K562 (cell line): ENCODE results near the gene BPHL. TPM values are rescaled to one million over a fixed set of nuclear protein-coding genes. Genes with fewer than 3 reads are reported as not detected.

Experiments used
- ATAC-seq: fragments of 200-7000 bp; cut with Tn5 transposase; 3 replicates; pipeline ENCODE4 v1.9.1; 2020; ENCODE audit warnings: moderate library complexity
- BruUV-seq: library from RNA; stranded (reverse); fragments of 400-500 nt; replicated peaks from 2 replicates; lab custom pipeline; 2021; lab: Mats Ljungman, UMichigan
- CTCF ChIA-PET: fragments of 300-600 bp; formaldehyde crosslinking; extraction: SDS; loops from one replicate; lab custom pipeline; 2021; ENCODE audit warnings: low intra/inter-chr PET ratio; lab: Yijun Ruan, JAX
- POLR2A ChIA-PET: fragments of 300-600, 350-650 bp; sonication (Branson Sonifier 250); formaldehyde crosslinking; extraction: SDS; loops from one replicate; lab custom pipeline; 2021; ENCODE audit warnings: antibody characterized with exemption, inconsistent platforms; lab: Yijun Ruan, JAX
- DNase-seq, 4 experiments: peaks; one replicate each; pipeline versions ENCODE4 v3.0.0 to v3.0.0-alpha.2; 2011 to 2018; ENCODE audit warnings: low spot score in 3 of 4, mixed read lengths in 3 of 4; ENCODE audit errors: extremely low read depth in 1 of 4
- FAIRE-seq: peaks from 2 replicates; lab custom pipeline; 2011; peaks lifted over from hg19 to GRCh38; lab: Jason Lieb, UNC
- H2AFZ ChIP-seq: 2 replicates; pipeline ENCODE4 v1.6.0; 2011; ENCODE audit warnings: low read depth, low read length, control low read depth, inconsistent platforms
- H3K27ac ChIP-seq: fragments of 200-600 bp; 3 replicates; pipeline ENCODE4 v1.8.0; 2011; ENCODE audit warnings: low read depth, mild to moderate bottlenecking, control low read depth, inconsistent platforms, low read length, moderate library complexity, mixed read lengths; ENCODE audit errors: extremely low read depth
- H3K27me3 ChIP-seq, 2 experiments: fragments of 300-600 bp in 1 of 2; 2 replicates in 1 of 2; 3 replicates in 1 of 2; pipeline versions ENCODE4 v1.6.0 to v1.8.0; 2011; ENCODE audit warnings: inconsistent platforms in 2 of 2, low read length in 2 of 2, mild to moderate bottlenecking in 1 of 2, mixed read lengths in 1 of 2, moderate library complexity in 1 of 2; ENCODE audit not compliant: control insufficient read depth in 2 of 2, insufficient read depth in 2 of 2
- H3K36me3 ChIP-seq: fragments of 300-600 bp; 3 replicates; pipeline ENCODE4 v1.8.0; 2011; ENCODE audit warnings: mild to moderate bottlenecking, low read length, inconsistent platforms; ENCODE audit not compliant: control insufficient read depth, insufficient read depth
- H3K4me1 ChIP-seq, 2 experiments: fragments of 200-600 bp in 1 of 2; replicated peaks in 1 of 2; 2 replicates in 1 of 2; 3 replicates in 1 of 2; pipeline versions ENCODE4 v1.5.1 to v1.8.0; 2011; ENCODE audit warnings: inconsistent platforms in 2 of 2, low read length in 2 of 2, mild to moderate bottlenecking in 1 of 2, mixed read lengths in 1 of 2, moderate library complexity in 1 of 2; ENCODE audit not compliant: control insufficient read depth in 2 of 2, insufficient read depth in 2 of 2
- H3K4me2 ChIP-seq: 2 replicates; pipeline ENCODE4 v1.6.1; 2011; ENCODE audit warnings: low read length, control low read depth, inconsistent platforms, mixed read lengths; ENCODE audit not compliant: insufficient read depth
- H3K4me3 ChIP-seq: fragments of 200-600 bp; sonication (generic), shearing (Covaris generic); 2 replicates; pipeline ENCODE4 v1.5.1; 2016; ENCODE audit warnings: control low read depth, inconsistent platforms
- H3K79me2 ChIP-seq: fragments of 200-600 bp; 3 replicates; pipeline ENCODE4 v1.8.0; 2011; ENCODE audit warnings: low read length, inconsistent platforms; ENCODE audit not compliant: control insufficient read depth, insufficient read depth
- H3K9ac ChIP-seq, 2 experiments: 2 replicates each; pipeline versions ENCODE4 v1.6.0 to v1.6.1; 2011; ENCODE audit warnings: low read depth in 2 of 2, low read length in 2 of 2, control low read depth in 1 of 2, inconsistent platforms in 1 of 2, mild to moderate bottlenecking in 1 of 2, mixed read lengths in 1 of 2; ENCODE audit not compliant: insufficient read depth in 1 of 2
- H3K9me1 ChIP-seq: one replicate; pipeline ENCODE4 v1.6.0; 2011; ENCODE audit warnings: inconsistent platforms, mild to moderate bottlenecking, low read length, moderate library complexity; ENCODE audit not compliant: control insufficient read depth, insufficient read depth
- H3K9me3 ChIP-seq: replicated peaks from 2 replicates; pipeline ENCODE4 v1.5.1; 2011; ENCODE audit warnings: low read depth, low read length, inconsistent platforms; ENCODE audit not compliant: control insufficient read depth, insufficient read depth
- H4K20me1 ChIP-seq: replicated peaks from 2 replicates; pipeline ENCODE4 v1.6.1; 2011; ENCODE audit warnings: low read length, inconsistent platforms, mixed read lengths; ENCODE audit not compliant: control insufficient read depth, insufficient read depth
- BHLHE40 ChIP-seq: IDR thresholded peaks from 2 replicates; pipeline ENCODE4 v1.6.1; 2011; ENCODE audit warnings: low read length, improper control_type of control experiment
- CTBP1 ChIP-seq: fragments of 450-650 bp; IDR thresholded peaks from 2 replicates; pipeline ENCODE4 v1.6.1; 2016; ENCODE audit warnings: borderline replicate concordance
- HDGF ChIP-seq: fragments of 450-650 bp; IDR thresholded peaks from 2 replicates; pipeline ENCODE4 v1.6.1; 2016
- MXI1 ChIP-seq: IDR thresholded peaks from 2 replicates; pipeline ENCODE4 v1.6.1; 2011; ENCODE audit warnings: low read depth, mild to moderate bottlenecking, improper control_type of control experiment, low read length
- NCOA6 ChIP-seq: fragments of 450-650 bp; IDR thresholded peaks from 2 replicates; pipeline ENCODE4 v1.6.1; 2017; ENCODE audit warnings: mild to moderate bottlenecking
- NFIC ChIP-seq: fragments of 450-650 bp; IDR thresholded peaks from 2 replicates; pipeline ENCODE4 v1.6.1; 2017; ENCODE audit warnings: mild to moderate bottlenecking, inconsistent platforms
- SIN3A ChIP-seq, 2 experiments: fragments of 150-350 bp in 1 of 2; IDR thresholded peaks; 2 replicates each; pipeline ENCODE4 v1.6.1; 2011 to 2016; ENCODE audit warnings: borderline replicate concordance in 2 of 2, low read depth in 2 of 2, low read length in 2 of 2, mild to moderate bottlenecking in 2 of 2, moderate library complexity in 2 of 2; ENCODE audit not compliant: control insufficient read depth in 1 of 2
- SMARCE1 ChIP-seq: fragments of 450-650 bp; IDR thresholded peaks from 2 replicates; pipeline ENCODE4 v1.7.1; 2016; ENCODE audit warnings: mild to moderate bottlenecking
- TGIF2 ChIP-seq: sonication (generic); formaldehyde crosslinking; IDR thresholded peaks from 2 replicates; pipeline ENCODE4 v1.8.1; 2022; ENCODE audit warnings: mild to moderate bottlenecking, missing genetic modification reagents, moderate library complexity
- ZNF12 ChIP-seq: sonication (generic); formaldehyde crosslinking; IDR thresholded peaks from 2 replicates; pipeline ENCODE4 v1.4.0; 2020; ENCODE audit warnings: mild to moderate bottlenecking, missing genetic modification reagents
- ZNF316 ChIP-seq: fragments of 450-650 bp; IDR thresholded peaks from 2 replicates; pipeline ENCODE4 v1.6.1; 2016
- WGBS: fragments of 100-300 bp; shearing (Covaris generic); methylation state at CpG from one replicate; pipeline ENCODE4 v1.1.6; 2016; ENCODE audit warnings: low coverage, mixed read lengths; ENCODE audit not compliant: insufficient coverage; ENCODE audit errors: missing lambda C conversion rate; 5-methylcytosine and 5-hydroxymethylcytosine counted together
- in situ Hi-C: fragments of 300-500 bp; cut with MboI; formaldehyde crosslinking; loops from 4 replicates; pipeline ENCODE4 v1.15.0; 2018; ENCODE audit warnings: inconsistent platforms, mixed read lengths
- intact Hi-C: fragments of 100-400 bp; cut with micrococcal nuclease; formaldehyde crosslinking; loops from 2 replicates; pipeline ENCODE4 v1.14.2; 2022
- polyA plus RNA-seq, 8 experiments: library from polyadenylated mRNA; depleted of rRNA in 4 of 8; stranded (reverse) in 5 of 8; unstranded in 3 of 8; fragments of >200 nt; fragmentation: Nextera tagmentation in 2 of 8; fragmentation: Illumina TruSeq in 1 of 8; extraction: Ambion mirVana in 2 of 8; extraction: Trizol in 1 of 8; gene quantifications; 2 replicates each; pipeline versions ENCODE4 v1.2.1 to v1.2.3, GENCODE V29; 2011 to 2014; ENCODE audit warnings: inconsistent platforms in 1 of 8, missing spikeins in 1 of 8
- total RNA-seq, 7 experiments: library from RNA; depleted of rRNA in 6 of 7; stranded (reverse); fragments of >200 nt in 6 of 7; fragmentation: Illumina TruSeq in 2 of 7; extraction: Trizol in 2 of 7; gene quantifications; 2 replicates each; pipeline versions ENCODE4 v1.2.1 to v1.2.3, GENCODE V29; 2011 to 2021; ENCODE audit warnings: low replicate concordance in 1 of 7
- TF ChIP-seq, protein P1 (sequence below): IDR thresholded peaks from 2 replicates; pipeline ENCODE4 v1.6.1; 2014; ENCODE audit warnings: antibody characterized with exemption
- TF ChIP-seq, protein P2 (sequence below): sonication (generic); formaldehyde crosslinking; IDR thresholded peaks from 2 replicates; pipeline ENCODE4 v1.8.0; 2022; ENCODE audit warnings: missing genetic modification reagents, mild to moderate bottlenecking, moderate library complexity, borderline replicate concordance
- TF ChIP-seq, protein P3 (sequence below): fragments of 450-650 bp; formaldehyde crosslinking; IDR thresholded peaks from 2 replicates; pipeline ENCODE4 v1.4.0; 2020; ENCODE audit warnings: mild to moderate bottlenecking, moderate library complexity

Gene BPHL
- total and polyA plus RNA-seq, 9 of the 15 experiments (the other 6 are each of a cell fraction or from before 2014, with no cell fraction given) = 3.5 to 17.4 (median 8.2) TPM

DNA sequence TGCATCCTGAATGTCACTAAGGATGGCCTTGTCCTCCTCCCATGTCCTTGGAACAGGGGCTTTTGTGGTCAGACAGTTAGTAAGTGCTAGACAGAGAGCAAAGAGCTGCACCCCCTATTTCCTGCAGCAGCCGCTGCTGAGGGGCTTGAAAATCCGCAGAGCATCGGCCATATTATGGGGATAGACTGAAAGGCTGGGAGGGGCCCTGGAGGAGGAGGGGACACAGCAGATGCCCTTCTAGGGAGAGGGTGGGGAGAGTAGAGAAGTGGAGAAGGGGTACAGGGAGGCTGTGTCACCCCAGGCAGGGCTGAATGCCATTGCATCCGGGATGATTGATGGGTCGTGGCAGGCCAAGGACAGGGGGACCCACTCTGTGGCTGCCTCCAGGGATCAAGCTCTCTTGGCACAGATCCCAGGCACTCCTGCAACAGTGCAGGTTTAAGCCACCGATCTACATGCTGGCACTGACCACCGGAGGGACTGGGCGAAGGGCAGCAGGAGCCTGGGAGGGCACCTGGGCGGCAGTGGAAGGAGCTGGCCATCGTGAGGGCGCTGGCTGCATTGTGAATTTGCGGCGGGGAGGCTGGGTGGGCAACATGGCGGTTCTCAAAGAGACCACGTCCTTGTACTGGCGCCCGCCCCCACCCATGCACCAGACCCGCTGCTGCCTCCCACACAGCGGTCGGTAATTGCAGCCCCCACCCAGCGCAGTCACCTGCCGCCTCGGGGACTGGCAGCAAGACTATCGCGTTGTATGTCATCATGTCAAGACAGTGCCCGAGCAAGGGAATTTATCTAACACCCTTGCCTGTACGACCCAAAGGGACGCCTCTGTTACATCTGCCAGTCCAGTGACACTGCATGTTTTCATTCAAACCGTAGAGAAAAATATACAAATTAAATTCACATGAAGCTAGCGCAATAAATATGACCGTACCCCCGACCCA lies 37.9 kb downstream of the BPHL start (continued):
- TF ChIP-seq ZNF316 (peak; percentile 22; the same call in 1 of the 2 replicates), SMARCE1 (peak; percentile 22; the same call in 1 of the 2 replicates), NFIC (0 out of 2 replicates have a peak, but pooled peaks have one; percentile 43), BHLHE40 (peak; percentile 45; the same call in 1 of the 2 replicates), ZNF12 (CRISPR knock-in tag) (0 out of 2 replicates have a peak, but pooled peaks have one; percentile 0)

DNA sequence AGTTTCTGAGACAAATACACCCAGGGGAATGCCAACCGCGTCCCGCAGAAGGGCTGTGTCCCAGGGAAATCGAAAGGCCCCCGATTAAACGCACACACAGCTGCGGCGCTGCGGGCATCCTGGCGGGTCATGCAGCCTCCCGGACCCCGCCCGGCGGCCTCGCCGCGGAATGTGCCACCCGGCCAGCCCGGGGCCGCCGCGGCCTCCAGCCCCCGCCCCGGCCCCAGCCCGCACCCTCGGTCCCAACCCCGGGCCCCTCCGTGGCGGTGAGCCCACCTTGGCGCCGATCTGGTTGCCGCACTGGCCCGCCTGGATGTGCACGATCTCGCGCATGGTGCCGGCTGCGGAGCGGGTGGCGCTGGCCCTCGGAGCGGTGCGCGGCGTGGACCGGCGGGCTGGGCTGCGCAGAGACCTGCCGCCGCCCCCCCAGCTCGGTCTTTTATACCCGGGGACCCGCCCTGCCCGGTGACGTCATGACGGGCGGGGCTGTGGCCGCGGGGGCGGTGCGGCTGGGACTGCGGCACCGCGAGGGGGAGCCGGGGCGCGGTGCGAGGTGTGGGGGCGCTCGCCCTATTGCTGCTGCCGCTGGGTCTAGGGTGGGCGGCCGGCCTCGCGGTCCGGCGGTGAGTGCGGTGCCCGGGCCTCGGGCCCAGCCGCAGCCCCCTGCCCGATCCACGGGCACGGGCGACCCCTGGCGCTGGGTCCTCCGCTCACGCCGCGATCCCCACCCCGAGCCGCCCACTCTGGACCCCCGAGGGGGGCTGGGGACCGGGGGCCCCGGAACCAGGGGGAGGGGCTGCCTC lies 38.8 kb downstream of the BPHL start, which contains the start of gene TUBB2A:
TUBB2A (minus strand) TSS at position 414 of the 803 bp plus-strand sequence; CDS start at position 333, 81 bp downstream.
- Histone ChIP-seq H3K4me3 (peak within 1 kb of the TSS; percentile 74), H3K4me1 (peaks cover 36 to 40% of the 10 kb centered on the region in 2 experiments), H4K20me1 (peaks cover 3% of the 10 kb centered on the region; the same call in 1 of the 2 replicates), H3K27ac (peak within 1 kb of the TSS; percentile 90), H2AFZ (peak within 1 kb of the TSS; percentile 78), H3K9me1 (no peaks in the 10 kb centered on the region), H3K79me2 (peaks cover 30% of the 10 kb centered on the region), H3K27me3 (no peaks in the 10 kb centered on the region), H3K9me3 (no peaks in the 10 kb centered on the region), H3K9ac (peak within 1 kb of the TSS; percentile 88 to 94), H3K36me3 (peaks cover 22% of the 10 kb centered on the region; the same call in 2 of the 3 replicates), H3K4me2 (peak within 1 kb of the TSS; percentile 92)
- DNase-seq (peak; percentile 93 to 99 (median 96)), ATAC-seq (peak; percentile 74), FAIRE-seq (no peak)
- intact Hi-C loops = no loop called here
- POLR2A ChIA-PET = interaction anchor here (0.6 to 4.5 kb wide), 33 partner anchors 9 to 407 kb away, joined by 3 to 38 read pairs (median 4); partner anchors contain the start of genes MYLK4, PSMG4 and RIPK1
- in situ Hi-C loops = no loop called here
- WGBS = under 1% methylated on average over 55 of the region's 95 CpGs
- CTCF ChIA-PET = interaction anchor here (0.6 to 1.0 kb wide), 3 partner anchors 31 to 82 kb away, joined by 3 to 6 read pairs (median 5); no protein-coding TSS in a partner anchor
- BruUV-seq = no TSS peak
- TF ChIP-seq, protein P1, sequence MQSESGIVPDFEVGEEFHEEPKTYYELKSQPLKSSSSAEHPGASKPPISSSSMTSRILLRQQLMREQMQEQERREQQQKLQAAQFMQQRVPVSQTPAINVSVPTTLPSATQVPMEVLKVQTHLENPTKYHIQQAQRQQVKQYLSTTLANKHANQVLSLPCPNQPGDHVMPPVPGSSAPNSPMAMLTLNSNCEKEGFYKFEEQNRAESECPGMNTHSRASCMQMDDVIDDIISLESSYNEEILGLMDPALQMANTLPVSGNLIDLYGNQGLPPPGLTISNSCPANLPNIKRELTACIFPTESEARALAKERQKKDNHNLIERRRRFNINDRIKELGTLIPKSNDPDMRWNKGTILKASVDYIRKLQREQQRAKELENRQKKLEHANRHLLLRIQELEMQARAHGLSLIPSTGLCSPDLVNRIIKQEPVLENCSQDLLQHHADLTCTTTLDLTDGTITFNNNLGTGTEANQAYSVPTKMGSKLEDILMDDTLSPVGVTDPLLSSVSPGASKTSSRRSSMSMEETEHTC = 0 out of 2 replicates have a peak, but pooled peaks have one; percentile 52
- peak; percentile 58; the same call in 1 of the 2 replicates for TF ChIP-seq MXI1
- TF ChIP-seq TGIF2 (CRISPR knock-in tag) = peak; percentile 94; the same call in 1 of the 2 replicates
- peak; percentile 94 for TF ChIP-seq CTBP1
- TF ChIP-seq, protein P2, sequence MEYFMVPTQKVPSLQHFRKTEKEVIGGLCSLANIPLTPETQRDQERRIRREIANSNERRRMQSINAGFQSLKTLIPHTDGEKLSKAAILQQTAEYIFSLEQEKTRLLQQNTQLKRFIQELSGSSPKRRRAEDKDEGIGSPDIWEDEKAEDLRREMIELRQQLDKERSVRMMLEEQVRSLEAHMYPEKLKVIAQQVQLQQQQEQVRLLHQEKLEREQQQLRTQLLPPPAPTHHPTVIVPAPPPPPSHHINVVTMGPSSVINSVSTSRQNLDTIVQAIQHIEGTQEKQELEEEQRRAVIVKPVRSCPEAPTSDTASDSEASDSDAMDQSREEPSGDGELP (CRISPR knock-in tag) = peak; percentile 73; the same call in 1 of the 2 replicates
- TF ChIP-seq, protein P3, sequence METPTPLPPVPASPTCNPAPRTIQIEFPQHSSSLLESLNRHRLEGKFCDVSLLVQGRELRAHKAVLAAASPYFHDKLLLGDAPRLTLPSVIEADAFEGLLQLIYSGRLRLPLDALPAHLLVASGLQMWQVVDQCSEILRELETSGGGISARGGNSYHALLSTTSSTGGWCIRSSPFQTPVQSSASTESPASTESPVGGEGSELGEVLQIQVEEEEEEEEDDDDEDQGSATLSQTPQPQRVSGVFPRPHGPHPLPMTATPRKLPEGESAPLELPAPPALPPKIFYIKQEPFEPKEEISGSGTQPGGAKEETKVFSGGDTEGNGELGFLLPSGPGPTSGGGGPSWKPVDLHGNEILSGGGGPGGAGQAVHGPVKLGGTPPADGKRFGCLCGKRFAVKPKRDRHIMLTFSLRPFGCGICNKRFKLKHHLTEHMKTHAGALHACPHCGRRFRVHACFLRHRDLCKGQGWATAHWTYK (CRISPR knock-in tag) = peak; percentile 67; the same call in 1 of the 2 replicates
- no peak for TF ChIP-seq NCOA6
- TF ChIP-seq HDGF = no peak
- peak; percentile 65 to 76; a peak in 3 of 4 replicates for TF ChIP-seq SIN3A (IDR thresholded peaks at IDR 0.05; ENCODE audit: borderline replicate concordance in 2 of 2, control insufficient read depth in 1 of 2, low read depth in 2 of 2, low read length in 2 of 2)
